BE2C (cell line): ENCODE results near the gene KRTAP29-1.
A peak's percentile ranks its signal among the peaks of the same experiment; 100 is the strongest.

Experiments
- DNase-seq: peaks from one replicate; pipeline ENCODE4 v3.0.0-alpha.2; 2020
- H3K27me3 ChIP-seq: fragments of 250-450 bp; sonication (Bioruptor Pico); 2 replicates; pipeline ENCODE4 v1.5.1; 2020; ENCODE audit warnings: mild to moderate bottlenecking
- H3K36me3 ChIP-seq: fragments of 250-450 bp; sonication (Bioruptor Pico); 2 replicates; pipeline ENCODE4 v1.5.1; 2020; ENCODE audit warnings: mild to moderate bottlenecking
- H3K4me1 ChIP-seq: fragments of 250-450 bp; sonication (Bioruptor Pico); 2 replicates; pipeline ENCODE4 v1.5.1; 2020
- H3K4me3 ChIP-seq: 2 replicates; pipeline ENCODE4 v1.5.1; 2011; ENCODE audit warnings: low read depth, low read length
- H3K9me3 ChIP-seq: fragments of 250-450 bp; sonication (Bioruptor Pico); 2 replicates; pipeline ENCODE4 v1.5.1; 2020
- TF ChIP-seq, protein P1 (sequence below): IDR thresholded peaks from 2 replicates; pipeline ENCODE4 v1.5.1; 2012; ENCODE audit warnings: mild to moderate bottlenecking, low read depth, low read length

Gene KRTAP29-1

DNA sequence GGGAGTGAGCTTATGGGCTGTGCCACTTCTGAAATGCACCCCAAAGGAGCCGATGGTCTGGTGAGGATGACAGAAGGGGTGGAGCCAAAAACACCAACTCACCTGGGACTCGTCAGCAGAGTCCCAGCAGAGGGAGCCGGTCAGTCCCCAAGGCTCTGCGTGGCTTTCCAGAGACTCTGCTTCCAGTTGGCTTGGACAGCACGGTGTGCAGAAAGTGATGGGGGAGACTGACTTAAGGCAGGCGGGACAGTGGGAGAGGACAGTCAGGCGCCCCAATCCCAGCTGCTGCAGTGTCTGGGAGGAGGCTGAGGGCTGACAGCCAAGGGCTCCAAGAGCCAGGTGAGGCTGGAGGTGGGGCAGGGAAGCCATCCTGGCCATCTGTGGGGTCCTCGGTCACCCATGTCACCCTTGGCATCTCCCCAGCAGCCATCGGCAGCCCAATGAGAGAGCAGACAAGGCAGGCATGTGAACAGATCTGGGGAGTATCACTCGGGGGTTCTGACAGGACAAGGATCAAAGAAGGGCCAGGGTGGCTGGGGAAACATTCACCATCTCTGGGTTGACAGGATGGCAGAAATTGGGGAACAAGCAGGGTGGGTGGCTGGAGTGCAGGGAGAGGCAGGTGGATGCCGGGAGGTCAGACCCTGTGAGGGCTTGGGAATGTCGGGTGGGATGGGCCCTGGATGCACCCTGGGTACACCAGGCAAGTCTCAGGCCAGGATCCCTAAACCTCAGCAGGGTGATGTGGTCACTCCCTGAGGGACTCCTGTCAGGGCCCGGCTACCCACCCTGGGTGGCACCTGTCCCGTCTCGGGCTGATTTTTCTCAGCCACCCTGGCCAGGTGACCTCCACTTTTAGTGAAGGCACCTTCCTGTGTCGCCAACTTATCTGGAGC is 21.8 kb upstream of the KRTAP29-1 start:
- DNase-seq = no peak

DNA sequence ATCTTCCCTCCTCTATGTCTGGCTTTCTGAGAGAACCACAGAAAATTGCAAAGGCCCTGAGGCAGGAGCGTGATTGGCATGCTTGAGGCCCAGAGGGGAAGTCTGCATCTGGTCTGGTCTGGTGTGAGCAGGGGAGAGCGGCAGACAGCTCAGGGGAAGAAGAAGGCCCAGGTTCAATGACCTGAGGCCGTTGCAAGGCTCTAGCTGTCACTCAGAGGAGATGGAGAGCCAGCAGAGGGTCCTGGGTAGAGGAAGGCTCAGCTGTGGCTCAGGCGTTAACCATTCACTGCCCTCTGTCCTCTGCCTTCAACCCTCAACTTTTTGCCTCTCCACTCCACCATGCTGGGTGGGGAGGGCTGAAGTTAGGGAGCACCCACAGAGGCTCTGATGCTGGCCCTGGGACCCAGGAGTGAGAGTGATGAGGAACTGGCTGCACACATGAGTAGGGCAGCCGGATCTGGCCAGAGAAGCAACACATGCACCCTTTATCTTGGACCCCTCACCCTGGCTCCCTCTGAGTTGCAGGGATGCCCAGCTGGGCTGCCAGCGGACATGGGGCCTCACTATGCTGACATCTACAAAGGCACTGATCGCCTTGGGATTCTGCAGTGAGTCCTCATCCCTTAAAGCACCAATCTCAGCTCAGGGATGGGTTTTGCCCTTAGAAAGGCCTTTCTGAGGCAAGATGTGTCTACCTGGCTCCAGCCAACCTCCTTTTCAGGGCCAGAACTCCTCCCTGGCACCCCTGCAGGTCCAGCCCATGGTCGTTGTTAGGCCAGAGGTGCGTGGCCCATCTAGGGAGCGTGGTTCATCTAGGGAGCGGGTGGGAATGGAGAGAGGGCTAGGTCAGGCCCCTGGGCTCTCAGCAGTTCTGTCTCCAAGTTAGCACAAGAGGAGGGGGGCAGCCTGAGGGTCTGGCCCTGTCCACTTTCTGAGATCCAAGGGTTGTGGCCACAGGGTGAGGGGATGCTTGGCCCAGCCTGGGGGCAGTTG is 20.5 kb upstream of the KRTAP29-1 start:
- no peaks in the 10 kb centered on the region for H3K9me3 ChIP-seq
- no peak for DNase-seq
- TF ChIP-seq, protein P1, sequence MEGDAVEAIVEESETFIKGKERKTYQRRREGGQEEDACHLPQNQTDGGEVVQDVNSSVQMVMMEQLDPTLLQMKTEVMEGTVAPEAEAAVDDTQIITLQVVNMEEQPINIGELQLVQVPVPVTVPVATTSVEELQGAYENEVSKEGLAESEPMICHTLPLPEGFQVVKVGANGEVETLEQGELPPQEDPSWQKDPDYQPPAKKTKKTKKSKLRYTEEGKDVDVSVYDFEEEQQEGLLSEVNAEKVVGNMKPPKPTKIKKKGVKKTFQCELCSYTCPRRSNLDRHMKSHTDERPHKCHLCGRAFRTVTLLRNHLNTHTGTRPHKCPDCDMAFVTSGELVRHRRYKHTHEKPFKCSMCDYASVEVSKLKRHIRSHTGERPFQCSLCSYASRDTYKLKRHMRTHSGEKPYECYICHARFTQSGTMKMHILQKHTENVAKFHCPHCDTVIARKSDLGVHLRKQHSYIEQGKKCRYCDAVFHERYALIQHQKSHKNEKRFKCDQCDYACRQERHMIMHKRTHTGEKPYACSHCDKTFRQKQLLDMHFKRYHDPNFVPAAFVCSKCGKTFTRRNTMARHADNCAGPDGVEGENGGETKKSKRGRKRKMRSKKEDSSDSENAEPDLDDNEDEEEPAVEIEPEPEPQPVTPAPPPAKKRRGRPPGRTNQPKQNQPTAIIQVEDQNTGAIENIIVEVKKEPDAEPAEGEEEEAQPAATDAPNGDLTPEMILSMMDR = no peak

More for the DNA sequence above, 21.8 kb upstream of the KRTAP29-1 start:
- no peaks in the 10 kb centered on the region for H3K9me3 ChIP-seq
- H3K36me3 ChIP-seq = no peaks in the 10 kb centered on the region
- H3K27me3 ChIP-seq = no peaks in the 10 kb centered on the region; the same call in 1 of the 2 replicates
- TF ChIP-seq, protein P1 = peak; percentile 38
- no peak overlapping the region for H3K4me3 ChIP-seq
- H3K4me1 ChIP-seq = no peaks in the 10 kb centered on the region; the same call in 1 of the 2 replicates

DNA sequence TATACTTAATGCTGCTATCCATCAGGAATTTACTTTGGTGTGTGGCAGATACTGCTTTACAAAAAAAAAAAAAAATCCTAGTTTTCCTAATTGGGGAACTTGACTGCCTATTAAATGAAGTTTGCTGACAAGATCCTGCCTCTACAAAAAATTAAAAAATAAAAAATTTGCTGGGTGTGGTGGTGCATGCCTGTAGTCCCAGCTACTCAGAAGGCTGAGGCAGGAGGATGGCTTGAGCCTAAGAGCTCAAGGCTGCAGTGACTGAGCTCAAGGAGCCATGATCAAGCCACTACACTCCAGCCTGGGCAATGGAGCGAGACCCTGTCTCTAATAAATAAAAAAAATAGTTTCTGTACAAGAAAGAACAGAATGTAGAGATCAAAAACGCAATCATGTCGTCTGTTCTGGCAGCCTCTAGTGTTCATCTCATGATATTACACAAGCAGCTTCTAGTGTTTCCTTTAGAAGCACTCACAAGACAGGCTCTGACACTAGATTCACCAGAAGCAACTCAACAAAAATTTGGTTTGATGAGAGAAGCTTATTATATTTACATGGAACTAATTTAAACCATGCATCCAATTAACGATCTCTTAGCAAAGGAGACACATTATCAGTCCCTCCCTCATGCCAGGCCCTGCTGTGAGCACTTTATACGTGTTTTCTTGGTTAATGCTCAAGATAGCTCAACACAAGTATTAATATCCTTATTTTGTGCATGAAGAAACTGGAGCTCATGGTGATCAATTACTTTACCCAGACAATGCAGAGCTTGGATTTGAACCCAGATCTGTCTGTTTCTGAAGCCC is 19.6 kb upstream of the KRTAP29-1 start:
- no peak overlapping the region for H3K4me3 ChIP-seq
- H3K4me1 ChIP-seq = no peaks in the 10 kb centered on the region; the same call in 1 of the 2 replicates
- H3K9me3 ChIP-seq = no peaks in the 10 kb centered on the region
- DNase-seq = no peak
- H3K27me3 ChIP-seq = peaks cover under 1% of the 10 kb centered on the region
- TF ChIP-seq, protein P1 = peak; percentile 80
- no peaks in the 10 kb centered on the region for H3K36me3 ChIP-seq

More for the DNA sequence above, 20.5 kb upstream of the KRTAP29-1 start:
- H3K4me3 ChIP-seq = no peak overlapping the region
- no peaks in the 10 kb centered on the region; the same call in 1 of the 2 replicates for H3K27me3 ChIP-seq
- no peaks in the 10 kb centered on the region for H3K36me3 ChIP-seq
- H3K4me1 ChIP-seq = no peaks in the 10 kb centered on the region; the same call in 1 of the 2 replicates

DNA sequence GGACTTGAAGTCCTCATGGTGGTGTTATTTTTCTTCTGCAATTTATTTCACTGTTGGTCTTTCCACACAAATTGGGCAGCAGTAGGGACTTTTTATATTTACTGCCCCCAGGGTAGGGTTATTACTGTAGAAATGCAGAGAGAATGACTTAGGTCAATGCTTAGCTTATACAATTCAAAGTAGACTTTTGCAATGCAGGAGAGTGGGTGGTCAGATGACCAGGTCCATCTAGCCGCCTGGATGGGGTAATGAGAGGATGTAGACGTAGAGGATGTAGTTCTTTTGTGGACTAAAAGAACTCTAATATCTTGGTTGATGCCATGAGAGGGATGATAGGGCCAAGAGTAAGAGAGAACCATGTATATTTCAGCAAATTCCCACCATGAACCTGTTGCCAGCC is 15.6 kb upstream of the KRTAP29-1 start:
- no peaks in the 10 kb centered on the region for H3K4me1 ChIP-seq
- H3K9me3 ChIP-seq = no peaks in the 10 kb centered on the region
- H3K4me3 ChIP-seq = no peak overlapping the region
- TF ChIP-seq, protein P1 = no peak
- no peaks in the 10 kb centered on the region for H3K36me3 ChIP-seq
- H3K27me3 ChIP-seq = peaks cover 41% of the 10 kb centered on the region
- DNase-seq = no peak

DNA sequence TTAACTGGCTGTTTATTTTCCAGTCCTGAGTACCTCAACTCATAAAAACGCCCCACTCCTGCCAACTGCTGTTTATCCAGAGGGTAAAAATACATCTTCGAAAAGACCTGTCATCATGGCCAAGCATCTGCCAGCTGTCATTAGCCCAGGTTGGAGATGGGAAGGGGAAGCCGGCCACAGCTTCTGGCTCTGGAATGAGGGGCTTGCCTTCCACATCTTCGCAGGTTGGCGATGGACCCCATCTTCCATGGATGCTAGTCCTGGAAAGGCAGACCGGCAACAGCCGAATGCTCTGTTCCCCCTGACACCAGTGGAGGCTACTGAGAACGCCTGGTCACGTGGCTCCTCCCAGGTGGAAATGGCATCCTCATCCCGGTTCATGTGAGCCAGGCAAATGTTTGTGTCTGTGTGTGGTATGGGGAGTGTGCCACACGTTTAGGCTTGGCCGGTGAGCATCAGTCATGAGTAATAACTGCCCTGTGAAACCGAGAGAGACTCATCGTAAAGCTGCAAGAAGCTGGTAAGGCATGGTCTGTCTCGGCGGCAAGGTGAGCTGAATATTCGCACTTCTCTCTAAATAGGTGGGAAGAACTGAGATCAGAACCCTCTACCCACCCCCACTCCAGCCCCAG is 13.3 kb upstream of the KRTAP29-1 start:
- no peak overlapping the region for H3K4me3 ChIP-seq
- no peak for DNase-seq
- H3K4me1 ChIP-seq = no peaks in the 10 kb centered on the region
- H3K9me3 ChIP-seq = no peaks in the 10 kb centered on the region
- TF ChIP-seq, protein P1 = no peak
- no peaks in the 10 kb centered on the region for H3K36me3 ChIP-seq
- H3K27me3 ChIP-seq = peaks cover 64% of the 10 kb centered on the region
